Adipocyte (in vitro differentiated cells): ENCODE results near the gene ELL3.
A peak's percentile ranks its signal among the peaks of the same experiment; 100 is the strongest.

Source experiments
- DNase-seq: peaks from one replicate; pipeline ENCODE4 v3.0.0-alpha.2; 2015; ENCODE audit warnings: low read depth
- H3K27me3 ChIP-seq: replicated peaks from 2 replicates; pipeline ENCODE4 v1.7.0; 2013; ENCODE audit warnings: mild to moderate bottlenecking, low read length, moderate library complexity; ENCODE audit not compliant: control insufficient read depth, insufficient read depth
- H3K36me3 ChIP-seq: 2 replicates; pipeline ENCODE4 v1.7.0; 2013; ENCODE audit warnings: low read length, mild to moderate bottlenecking, moderate library complexity; ENCODE audit not compliant: control insufficient read depth, insufficient read depth, severe bottlenecking
- H3K4me1 ChIP-seq: 2 replicates; pipeline ENCODE4 v1.7.0; 2013; ENCODE audit warnings: mild to moderate bottlenecking, low read length, moderate library complexity; ENCODE audit not compliant: control insufficient read depth, insufficient read depth
- H3K4me3 ChIP-seq: 2 replicates; pipeline ENCODE4 v1.7.0; 2013; ENCODE audit warnings: mild to moderate bottlenecking, low read length, moderate library complexity
- H3K9ac ChIP-seq: 2 replicates; pipeline ENCODE4 v1.7.0; 2013; ENCODE audit warnings: mild to moderate bottlenecking, low read length, moderate library complexity
- H3K9me3 ChIP-seq: 2 replicates; pipeline ENCODE4 v1.7.0; 2013; ENCODE audit warnings: mild to moderate bottlenecking, low read length, moderate library complexity; ENCODE audit not compliant: control insufficient read depth

ELL3 gene

DNA sequence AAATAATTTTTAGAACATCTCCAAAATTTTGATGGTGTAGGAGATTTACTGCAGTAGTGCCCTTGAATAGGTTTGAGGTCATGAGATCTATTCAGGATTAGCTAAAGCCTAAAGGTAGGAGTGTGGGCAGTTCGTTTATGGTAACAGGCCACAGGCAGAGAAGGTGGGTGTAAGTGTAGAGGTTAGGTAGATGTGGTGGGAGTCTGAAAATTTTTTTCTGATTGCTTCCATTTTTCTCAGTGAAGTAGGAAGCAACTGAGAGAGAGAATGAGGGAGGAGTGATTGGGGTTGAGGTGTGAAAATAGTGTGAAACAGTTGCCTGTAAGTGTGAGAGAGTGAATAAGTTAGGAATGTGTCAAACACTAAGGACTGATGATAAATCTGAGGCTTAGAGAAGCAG, 2.2 kb upstream of the ELL3 start:
- H3K27me3 ChIP-seq: no peaks in the 10 kb centered on the region
- H3K9ac ChIP-seq: no peak overlapping the region
- no peaks in the 10 kb centered on the region for H3K9me3 ChIP-seq
- H3K4me1 ChIP-seq: peaks cover 10% of the 10 kb centered on the region
- H3K4me3 ChIP-seq: no peak overlapping the region
- DNase-seq: no peak
- peaks cover under 1% of the 10 kb centered on the region for H3K36me3 ChIP-seq

DNA sequence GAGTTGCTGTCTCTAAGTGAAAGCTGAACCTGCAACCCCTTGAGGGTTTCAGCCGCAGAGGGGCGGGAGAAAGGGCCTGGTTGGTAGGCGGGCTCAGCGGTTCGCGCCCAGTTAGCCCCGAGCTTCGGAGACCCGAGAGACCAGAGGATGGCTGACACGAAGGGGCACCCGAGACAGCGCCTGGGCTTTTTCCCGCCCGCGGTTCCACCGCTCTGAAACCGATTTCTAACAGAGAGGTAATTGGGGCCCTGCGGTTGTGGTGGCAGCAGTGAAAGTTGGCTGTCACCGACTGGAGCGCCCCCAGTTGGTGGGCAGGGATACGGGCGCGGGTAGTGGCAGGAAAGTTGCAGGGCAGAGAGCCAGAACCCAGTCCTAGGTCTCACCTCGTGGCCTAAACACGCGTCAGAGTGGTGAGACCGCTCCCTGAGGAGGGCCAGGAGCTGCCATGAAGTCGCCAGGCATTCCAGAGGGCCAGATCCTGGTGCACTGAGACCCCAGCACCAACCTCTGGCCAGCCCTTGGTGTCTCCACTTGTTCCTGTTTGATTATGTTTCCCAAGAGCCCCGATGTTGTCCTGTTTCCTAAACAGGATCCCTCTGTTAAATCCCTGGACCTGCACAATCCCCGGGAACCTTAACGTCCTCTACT, 625 bp upstream of the ELL3 start:
- Histone ChIP-seq H3K27me3 (no peaks in the 10 kb centered on the region), H3K4me3 (peak overlapping the region; percentile 92), H3K9me3 (no peaks in the 10 kb centered on the region), H3K9ac (peak overlapping the region; percentile 82), H3K36me3 (peaks cover 16% of the 10 kb centered on the region), H3K4me1 (peaks cover 11% of the 10 kb centered on the region)
- DNase-seq: peak; percentile 91

DNA sequence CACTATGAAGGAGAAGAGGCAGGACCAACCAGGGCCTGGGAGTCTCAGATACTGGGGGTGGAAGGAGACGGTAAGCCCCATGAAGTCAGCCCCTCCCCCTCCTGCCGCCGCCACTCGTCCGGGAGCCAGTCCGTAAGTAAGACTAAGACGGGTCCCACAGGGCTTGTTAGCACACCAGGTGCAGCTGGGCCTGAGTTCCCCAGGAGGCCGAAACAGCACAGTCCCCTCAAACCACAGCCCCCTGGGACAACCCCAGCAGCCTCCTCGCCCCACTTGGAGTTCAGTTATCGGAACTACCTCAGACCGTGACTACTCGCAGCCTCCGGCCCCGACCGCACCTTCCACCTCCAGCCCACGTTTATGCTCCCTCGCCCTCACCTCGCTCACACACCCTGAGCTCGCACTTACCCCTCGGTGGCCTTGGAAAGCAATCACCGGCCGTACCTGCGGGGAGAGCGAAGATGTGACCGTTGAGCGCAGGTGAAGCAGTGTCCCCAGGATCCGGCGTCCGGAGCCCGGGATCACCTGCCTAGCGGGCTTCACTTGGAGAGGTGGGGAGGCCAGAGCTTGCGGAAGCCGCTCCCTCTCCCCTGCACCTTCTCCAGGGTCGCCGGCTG, 557 bp downstream of the ELL3 start:
- Histone ChIP-seq H3K4me3 (peak overlapping the region; percentile 92), H3K9me3 (no peaks in the 10 kb centered on the region), H3K36me3 (peaks cover 28% of the 10 kb centered on the region), H3K4me1 (peaks cover 21% of the 10 kb centered on the region), H3K27me3 (no peaks in the 10 kb centered on the region), H3K9ac (peak overlapping the region; percentile 60)
- no peak for DNase-seq

DNA sequence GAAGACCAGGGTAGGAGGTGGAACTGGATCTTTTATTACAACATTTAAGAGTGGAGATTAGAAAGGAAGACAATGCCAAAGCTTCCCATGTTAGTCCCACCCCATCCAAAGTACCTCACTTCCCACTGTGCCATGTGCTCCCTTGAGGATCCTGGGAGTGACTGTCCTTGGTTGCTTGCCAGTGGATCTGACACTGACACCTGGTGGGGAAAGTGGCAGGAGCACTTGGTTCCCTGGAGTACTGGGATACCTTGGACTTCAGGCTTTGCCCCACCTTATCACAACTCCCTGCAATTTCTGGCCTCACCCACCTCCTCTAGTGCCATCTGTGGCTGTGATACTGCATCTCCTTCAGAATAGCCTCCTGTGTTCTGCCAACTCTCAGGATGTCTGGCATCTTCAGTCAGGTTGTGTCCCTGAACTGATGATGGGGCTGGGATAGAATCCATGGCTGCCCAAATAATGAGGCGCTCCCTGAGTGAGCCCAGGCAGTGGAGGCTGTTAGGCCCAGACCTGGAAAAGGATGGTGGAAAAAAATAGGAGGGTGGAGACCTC, 1.3 kb downstream of the ELL3 start:
- H3K36me3 ChIP-seq: peaks cover 35% of the 10 kb centered on the region
- H3K4me1 ChIP-seq: peaks cover 21% of the 10 kb centered on the region
- H3K4me3 ChIP-seq: no peak overlapping the region
- no peaks in the 10 kb centered on the region for H3K27me3 ChIP-seq
- H3K9me3 ChIP-seq: no peaks in the 10 kb centered on the region
- peak; percentile 44 for DNase-seq
- no peak overlapping the region for H3K9ac ChIP-seq

DNA sequence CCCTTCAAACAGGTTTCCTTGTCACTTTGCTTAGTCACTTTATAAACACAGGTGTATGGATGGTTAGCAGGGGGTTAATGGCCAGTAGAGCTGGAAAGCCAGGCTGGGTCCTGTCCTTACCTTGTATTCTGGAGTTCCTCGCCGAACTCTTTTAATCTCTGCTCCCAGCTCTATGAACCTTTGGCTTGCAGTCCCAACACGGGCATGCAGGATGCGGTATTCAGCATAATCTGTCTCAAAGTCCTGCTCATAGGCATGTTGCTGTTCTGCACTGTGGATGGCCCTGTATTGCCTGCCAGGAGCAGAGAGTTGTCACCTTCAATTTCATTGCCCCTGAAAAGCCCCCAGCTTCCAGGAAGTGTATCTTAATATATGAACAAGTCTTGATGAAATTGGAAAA, 2.7 kb downstream of the ELL3 start:
- Histone ChIP-seq H3K9me3 (no peaks in the 10 kb centered on the region), H3K4me1 (peaks cover 21% of the 10 kb centered on the region), H3K9ac (no peak overlapping the region), H3K4me3 (no peak overlapping the region), H3K27me3 (no peaks in the 10 kb centered on the region), H3K36me3 (peaks cover 49% of the 10 kb centered on the region)
- DNase-seq: no peak

DNA sequence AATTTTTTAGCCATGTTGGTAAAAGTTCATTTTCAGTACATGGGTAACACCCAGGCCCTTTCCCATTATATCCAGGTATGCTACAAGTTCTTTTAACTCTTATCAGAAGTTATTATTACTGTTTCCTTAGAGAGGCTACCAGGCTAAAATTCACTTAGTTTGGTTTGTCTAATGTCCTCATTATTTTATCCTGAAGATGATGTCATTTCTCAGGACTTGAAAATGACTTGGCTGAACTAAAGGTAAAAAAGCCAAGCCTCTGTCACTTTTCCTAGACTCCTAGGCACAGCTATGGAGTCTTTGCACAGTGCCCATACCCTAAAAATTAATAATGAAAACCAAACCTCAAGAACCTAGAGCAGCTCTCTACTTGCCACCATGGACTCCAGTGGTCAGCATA, 4.1 kb downstream of the ELL3 start:
- no peaks in the 10 kb centered on the region for H3K27me3 ChIP-seq
- peaks cover 20% of the 10 kb centered on the region for H3K4me1 ChIP-seq
- peaks cover 64% of the 10 kb centered on the region for H3K36me3 ChIP-seq
- no peak for DNase-seq
- no peak overlapping the region for H3K4me3 ChIP-seq
- H3K9ac ChIP-seq: no peak overlapping the region
- no peaks in the 10 kb centered on the region for H3K9me3 ChIP-seq

DNA sequence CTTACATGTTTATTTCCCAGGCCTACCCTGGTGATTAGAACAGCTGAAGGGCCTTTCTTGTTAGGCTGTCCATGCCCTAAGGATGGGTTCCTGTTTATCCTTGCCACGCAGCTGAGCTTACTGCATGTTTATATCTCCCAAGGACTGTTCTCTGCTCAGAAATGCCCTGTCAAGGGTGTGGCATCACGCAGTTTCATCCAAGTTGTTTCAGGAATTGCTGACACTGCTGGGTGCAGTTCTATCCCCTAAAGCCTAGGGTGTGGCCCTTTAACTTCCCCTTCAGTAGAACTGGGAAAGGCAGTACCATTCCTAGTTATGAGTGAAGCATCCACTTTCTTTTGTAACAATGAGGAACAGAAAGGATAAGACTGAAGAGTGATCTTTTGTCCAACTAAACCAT, 5.0 kb downstream of the ELL3 start:
- Histone ChIP-seq H3K9ac (peak overlapping the region; percentile 33), H3K36me3 (peaks cover 72% of the 10 kb centered on the region), H3K27me3 (no peaks in the 10 kb centered on the region), H3K9me3 (no peaks in the 10 kb centered on the region), H3K4me1 (peaks cover 17% of the 10 kb centered on the region), H3K4me3 (no peak overlapping the region)
- peak; percentile 24 for DNase-seq

DNA sequence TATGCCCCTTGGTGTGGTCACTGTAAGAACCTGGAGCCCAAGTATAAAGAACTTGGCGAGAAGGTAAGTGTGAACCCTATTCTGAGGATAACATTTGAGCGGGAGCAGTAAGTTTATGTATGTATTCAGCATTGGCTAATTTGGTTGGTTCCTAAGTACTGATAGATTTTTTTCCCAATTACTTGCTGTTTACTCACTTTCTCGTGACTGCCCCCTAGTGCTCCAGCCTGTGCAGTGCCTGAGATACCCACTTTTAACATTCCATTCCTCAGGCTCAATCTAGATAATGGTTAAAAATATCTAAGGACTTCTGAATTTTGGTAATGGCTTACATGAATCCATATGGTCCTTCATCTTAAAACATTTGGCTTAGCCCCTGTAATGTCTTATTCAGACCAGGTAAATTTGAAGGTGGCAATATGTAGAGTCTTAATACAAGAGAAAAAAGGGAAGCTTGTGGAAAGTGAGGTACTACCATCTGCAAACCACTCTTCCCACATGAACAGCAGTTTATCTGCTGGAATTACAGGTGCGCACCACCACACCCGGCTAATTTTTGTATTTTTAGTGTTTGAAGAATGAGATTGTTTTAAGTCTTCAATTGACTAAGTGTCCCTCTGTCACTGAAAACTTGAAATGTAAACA, 7.1 kb downstream of the ELL3 start:
- peak; percentile 89 for DNase-seq
- H3K36me3 ChIP-seq: peaks cover 93% of the 10 kb centered on the region
- no peak overlapping the region for H3K9ac ChIP-seq

DNA sequence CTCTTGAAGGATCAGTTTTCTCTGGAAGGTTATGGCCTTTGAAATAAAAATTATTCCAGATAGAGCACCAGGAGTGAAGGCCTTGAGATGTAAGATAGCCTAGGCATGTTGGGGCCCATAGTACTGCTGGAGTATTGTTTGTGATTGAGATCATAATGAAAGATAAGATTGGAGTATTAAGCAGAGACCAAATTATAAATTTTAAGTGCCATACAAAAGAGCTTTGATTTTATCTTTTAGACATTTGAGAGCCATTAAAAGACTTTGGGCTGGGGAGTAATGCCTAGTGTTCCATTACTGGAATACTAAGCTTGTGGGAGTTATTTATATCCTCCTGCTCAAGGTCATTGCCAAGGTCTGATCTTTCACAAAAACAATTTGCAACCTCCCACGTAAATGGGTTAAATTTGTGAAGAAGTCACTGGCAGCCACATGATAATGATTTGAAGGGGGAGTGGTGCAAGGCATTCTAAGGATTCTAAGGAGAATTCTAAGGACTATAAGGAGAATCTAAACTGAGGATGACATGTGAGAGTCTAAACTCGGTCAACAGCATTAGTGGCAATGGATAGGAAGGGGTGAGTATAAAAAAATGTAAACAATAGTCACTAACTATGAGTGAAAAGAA, 12.8 kb downstream of the ELL3 start:
- DNase-seq: no peak
- H3K27me3 ChIP-seq: no peaks in the 10 kb centered on the region
- H3K4me1 ChIP-seq: peaks cover 6% of the 10 kb centered on the region
- no peak overlapping the region for H3K9ac ChIP-seq
- no peak overlapping the region for H3K4me3 ChIP-seq
- no peaks in the 10 kb centered on the region for H3K9me3 ChIP-seq
- H3K36me3 ChIP-seq: peaks cover 92% of the 10 kb centered on the region

More for the DNA sequence above, 7.1 kb downstream of the ELL3 start:
- Histone ChIP-seq H3K27me3 (no peaks in the 10 kb centered on the region), H3K4me1 (peaks cover 11% of the 10 kb centered on the region), H3K4me3 (no peak overlapping the region), H3K9me3 (no peaks in the 10 kb centered on the region)

DNA sequence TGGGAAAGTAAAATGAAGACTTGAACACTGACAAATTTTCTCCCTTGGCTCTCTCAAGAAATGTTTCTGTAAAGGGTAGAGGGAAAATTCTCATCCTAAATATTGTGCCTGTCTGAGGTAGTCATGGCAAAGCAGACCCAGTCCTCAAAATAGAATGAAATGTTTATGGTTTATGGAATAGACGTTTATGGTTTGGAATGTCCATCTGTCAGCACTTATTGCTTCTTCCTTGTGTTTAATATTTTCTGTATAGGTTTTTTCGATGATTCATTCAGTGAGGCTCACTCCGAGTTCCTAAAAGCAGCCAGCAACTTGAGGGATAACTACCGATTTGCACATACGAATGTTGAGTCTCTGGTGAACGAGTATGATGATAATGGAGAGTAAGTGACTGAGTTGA, 13.9 kb downstream of the ELL3 start:
- H3K27me3 ChIP-seq: no peaks in the 10 kb centered on the region
- peaks cover 6% of the 10 kb centered on the region for H3K4me1 ChIP-seq
- H3K4me3 ChIP-seq: no peak overlapping the region
- H3K9ac ChIP-seq: no peak overlapping the region
- no peaks in the 10 kb centered on the region for H3K9me3 ChIP-seq
- DNase-seq: peak; percentile 43
- peaks cover 91% of the 10 kb centered on the region for H3K36me3 ChIP-seq

DNA sequence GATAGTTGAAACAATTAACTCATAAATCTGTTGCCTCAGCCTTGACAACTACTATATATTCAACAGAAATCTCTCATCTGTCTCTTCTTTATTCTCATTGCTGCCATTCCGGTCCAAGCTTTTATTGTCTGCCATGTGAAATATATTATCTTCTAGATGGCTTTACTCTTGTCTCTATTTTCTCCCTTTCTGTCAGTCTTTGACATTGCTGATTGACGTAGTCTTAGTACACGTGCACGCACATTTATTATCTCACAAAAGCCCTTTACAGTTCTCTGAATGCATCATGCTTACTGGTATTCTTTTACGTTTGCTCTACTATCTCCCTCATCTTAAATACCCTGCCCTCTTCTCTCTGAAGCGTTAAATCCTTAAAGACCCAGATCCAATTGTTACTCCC, 24.9 kb downstream of the ELL3 start:
- Histone ChIP-seq H3K9me3 (no peaks in the 10 kb centered on the region), H3K27me3 (no peaks in the 10 kb centered on the region), H3K4me1 (peaks cover 17% of the 10 kb centered on the region), H3K36me3 (peaks cover 42% of the 10 kb centered on the region), H3K9ac (no peak overlapping the region), H3K4me3 (no peak overlapping the region)
- no peak for DNase-seq
